HepG2 (cell line): ENCODE data around the gene AHR. TPM values are rescaled to one million over a fixed set of nuclear protein-coding genes. Genes with fewer than 3 reads are reported as not detected.

ENCODE experiments used
- AFF4 ChIP-seq: sonication (generic); formaldehyde crosslinking; IDR thresholded peaks from 2 replicates; pipeline ENCODE4 v1.4.0; 2020; ENCODE audit warnings: missing genetic modification reagents
- GTF3A ChIP-seq: sonication (generic); formaldehyde crosslinking; conservative IDR thresholded peaks from 2 replicates; pipeline ENCODE4 v1.4.0; 2020; ENCODE audit warnings: mild to moderate bottlenecking, missing genetic modification reagents
- NCOR1 ChIP-seq: fragments of 200-600 bp; sonication (generic); IDR thresholded peaks from 2 replicates; pipeline ENCODE4 v1.7.0; 2017; ENCODE audit warnings: antibody characterized with exemption, low read length, borderline replicate concordance
- SP140L ChIP-seq: sonication (generic); formaldehyde crosslinking; IDR thresholded peaks from 2 replicates; pipeline ENCODE4 v1.4.0; 2020; ENCODE audit warnings: missing genetic modification reagents, borderline replicate concordance
- ZBTB8A ChIP-seq: sonication (generic); formaldehyde crosslinking; IDR thresholded peaks from 2 replicates; pipeline ENCODE4 v1.4.0; 2020; ENCODE audit warnings: mild to moderate bottlenecking, low read depth, missing genetic modification reagents, borderline replicate concordance
- ZNF407 ChIP-seq: sonication (generic); formaldehyde crosslinking; IDR thresholded peaks from one replicate; pipeline ENCODE4 v1.5.1; 2020; ENCODE audit warnings: mild to moderate bottlenecking, missing genetic modification reagents; ENCODE audit errors: not compliant biosample characterization
- ZSCAN12 ChIP-seq: sonication (generic); formaldehyde crosslinking; IDR thresholded peaks from 2 replicates; pipeline ENCODE4 v1.9.0; 2021; ENCODE audit warnings: mild to moderate bottlenecking, missing genetic modification reagents
- polyA plus RNA-seq, 8 experiments: library from polyadenylated mRNA; depleted of rRNA in 3 of 8; stranded (reverse) in 7 of 8; unstranded in 1 of 8; fragments of >200 nt; fragmentation: Illumina TruSeq in 4 of 8; extraction: Trizol in 4 of 8; gene quantifications; 2 replicates each; pipeline versions ENCODE4 v1.2.1 to v1.2.3, GENCODE V29; 2011 to 2016; ENCODE audit warnings: low read depth in 4 of 8, missing spikeins in 1 of 8, mixed read lengths in 1 of 8; ENCODE audit not compliant: insufficient read depth in 1 of 8
- total RNA-seq, 5 experiments: library from RNA; depleted of rRNA; stranded (reverse); fragments of >200 nt; fragmentation: Illumina TruSeq; extraction: Trizol; gene quantifications; 2 replicates each; pipeline ENCODE4 v1.2.3, GENCODE V29; 2016; ENCODE audit warnings: low read depth in 1 of 5

Gene AHR
- total and polyA plus RNA-seq, 2 of the 13 experiments (the other 11 are each of a cell fraction or from before 2014, with no cell fraction given) = 9.0 to 31.3 TPM

GRCh38 chr7:17320102-17320497 lies 21.6 kb downstream of the AHR start (continued):
- TF ChIP-seq SP140L (CRISPR knock-in tag) = no peak
- no peak for TF ChIP-seq ZSCAN12 (CRISPR knock-in tag)
- TF ChIP-seq GTF3A (CRISPR knock-in tag) = no peak
- TF ChIP-seq ZBTB8A = no peak
- no peak for TF ChIP-seq NCOR1
- no peak for TF ChIP-seq ZNF407 (CRISPR knock-in tag)
- no peak for TF ChIP-seq AFF4
